Smooth muscle cell (in vitro differentiated cells): ENCODE results near the gene PAPLN. TPM values are rescaled to one million over a fixed set of nuclear protein-coding genes. Genes with fewer than 3 reads are reported as not detected.

Experiments used
- DNase-seq: peaks from one replicate; lab custom pipeline; 2025; ENCODE audit not compliant: unreplicated experiment; lab: John Stamatoyannopoulos, UW
- H2AFZ ChIP-seq: fragments of 200-600 bp; sonication (generic); 2 replicates; pipeline ENCODE4 v1.6.0; 2016; ENCODE audit warnings: antibody characterized with exemption, low read depth, mild to moderate bottlenecking
- H3F3A ChIP-seq: fragments of 200-600 bp; sonication (generic); 2 replicates; pipeline ENCODE4 v1.6.0; 2017; ENCODE audit warnings: antibody characterized with exemption, low read depth
- H3K27ac ChIP-seq: fragments of 200-600 bp; sonication (generic); 2 replicates; pipeline ENCODE4 v1.5.1; 2016; ENCODE audit warnings: low read depth, mild to moderate bottlenecking
- H3K27me3 ChIP-seq: fragments of 200-600 bp; sonication (generic); 2 replicates; pipeline ENCODE4 v1.6.1; 2016; ENCODE audit warnings: low read depth, mild to moderate bottlenecking
- H3K36me3 ChIP-seq: fragments of 200-600 bp; sonication (generic); 2 replicates; pipeline ENCODE4 v1.5.1; 2016; ENCODE audit warnings: low read depth
- H3K4me1 ChIP-seq: fragments of 200-600 bp; sonication (generic); 2 replicates; pipeline ENCODE4 v1.5.1; 2016; ENCODE audit warnings: low read depth
- H3K4me2 ChIP-seq: fragments of 200-600 bp; sonication (generic); 2 replicates; pipeline ENCODE4 v1.6.0; 2016; ENCODE audit warnings: mild to moderate bottlenecking
- H3K4me3 ChIP-seq: fragments of 200-600 bp; sonication (generic); 2 replicates; pipeline ENCODE4 v1.5.1; 2016; ENCODE audit warnings: mild to moderate bottlenecking
- H3K79me2 ChIP-seq: fragments of 200-600 bp; sonication (generic); 2 replicates; pipeline ENCODE4 v1.6.0; 2016; ENCODE audit warnings: low read depth, mild to moderate bottlenecking
- H3K9ac ChIP-seq: fragments of 200-600 bp; sonication (generic); 2 replicates; pipeline ENCODE4 v1.6.0; 2016; ENCODE audit warnings: low read depth
- H3K9me3 ChIP-seq: fragments of 200-600 bp; sonication (generic); replicated peaks from 2 replicates; pipeline ENCODE4 v1.5.1; 2016; ENCODE audit warnings: low read depth
- H4K20me1 ChIP-seq: fragments of 200-600 bp; sonication (generic); 2 replicates; pipeline ENCODE4 v1.6.0; 2016; ENCODE audit warnings: low read depth
- CTCF ChIP-seq: fragments of 200-600 bp; sonication (generic); IDR thresholded peaks from 2 replicates; pipeline ENCODE4 v1.5.1; 2017; ENCODE audit warnings: borderline replicate concordance, mild to moderate bottlenecking, antibody characterized with exemption; ENCODE audit not compliant: insufficient read depth, poor library complexity, severe bottlenecking
- WGBS: methylation state at CpG from one replicate; pipeline ENCODE4 v1.1.7; 2016; ENCODE audit warnings: low lambda C conversion rate; 5-methylcytosine and 5-hydroxymethylcytosine counted together
- polyA plus RNA-seq: library from polyadenylated mRNA; unstranded; fragments of >200 nt; fragmentation: Nextera tagmentation; extraction: Ambion mirVana; gene quantifications from 2 replicates; pipeline ENCODE4 v1.2.1, GENCODE V29; 2016
- total RNA-seq: library from RNA; depleted of rRNA; stranded (reverse); fragments of >200 nt; gene quantifications from 2 replicates; pipeline ENCODE4 v1.2.3, GENCODE V29; 2014

The PAPLN gene
- total and polyA plus RNA-seq, 2 experiments from 2014 or later = 1.5 to 3.3 TPM

DNA sequence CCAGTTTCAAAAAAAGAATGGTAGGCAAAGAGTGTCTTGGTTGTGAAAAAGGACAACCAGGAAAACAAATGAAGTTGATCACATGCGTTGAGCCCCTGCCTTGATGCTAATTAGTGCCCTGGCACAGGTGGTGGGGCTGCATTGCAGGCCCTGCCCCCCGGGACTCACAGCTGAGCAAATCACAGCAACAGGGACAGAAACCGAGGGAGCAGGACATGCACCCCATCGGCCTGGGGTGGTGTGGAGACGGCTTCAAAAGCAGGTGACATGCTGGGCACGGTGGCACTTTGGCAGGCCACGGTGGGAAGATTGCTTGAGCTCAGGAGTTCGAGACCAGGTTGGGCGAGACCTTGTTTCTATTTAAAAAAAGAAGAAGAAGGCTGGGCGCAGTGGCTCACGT, 1.1 kb upstream of the PAPLN start:
- peaks cover 83% of the 10 kb centered on the region for H3K27me3 ChIP-seq
- no peak for TF ChIP-seq CTCF
- H3K9ac ChIP-seq = no peak overlapping the region
- H3F3A ChIP-seq = no peaks in the 10 kb centered on the region
- no peak overlapping the region for H3K4me3 ChIP-seq
- H2AFZ ChIP-seq = no peak overlapping the region
- no peak overlapping the region for H3K4me2 ChIP-seq
- WGBS = 43% methylated on average over 11 of the region's 11 CpGs
- no peak for DNase-seq
- no peaks in the 10 kb centered on the region for H3K79me2 ChIP-seq
- H4K20me1 ChIP-seq = no peaks in the 10 kb centered on the region
- H3K27ac ChIP-seq = no peak overlapping the region
- H3K4me1 ChIP-seq = peaks cover 43% of the 10 kb centered on the region
- no peaks in the 10 kb centered on the region for H3K9me3 ChIP-seq
- H3K36me3 ChIP-seq = no peaks in the 10 kb centered on the region

DNA sequence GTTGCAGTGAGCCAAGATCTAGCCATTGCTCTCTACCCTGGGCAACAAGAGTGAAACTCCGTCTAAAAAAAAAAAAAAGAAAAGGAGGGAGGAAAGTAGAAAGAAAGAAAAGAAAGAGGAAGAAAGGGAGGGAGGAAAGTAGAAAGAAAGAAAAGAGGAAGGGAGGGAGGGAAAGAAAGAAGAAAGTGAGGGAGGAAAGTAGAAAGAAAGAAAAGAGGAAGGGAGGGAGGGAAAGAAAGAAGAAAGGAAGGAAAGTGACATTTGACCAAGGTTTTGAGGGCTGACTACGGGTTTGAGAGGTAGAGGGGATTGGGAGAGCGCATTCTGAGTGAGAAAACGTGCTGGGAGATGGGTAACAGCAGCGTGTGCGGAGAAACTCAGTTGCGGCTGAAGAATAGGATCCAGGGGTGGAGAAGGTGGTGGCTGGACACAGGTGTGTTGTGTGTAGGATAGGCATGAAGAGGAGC, 521 bp upstream of the PAPLN start:
- 20% methylated on average over 7 of the region's 7 CpGs for WGBS
- no peak overlapping the region for H2AFZ ChIP-seq
- H3F3A ChIP-seq = no peaks in the 10 kb centered on the region
- no peak for TF ChIP-seq CTCF
- H3K9ac ChIP-seq = no peak overlapping the region
- H3K27ac ChIP-seq = no peak overlapping the region
- H4K20me1 ChIP-seq = no peaks in the 10 kb centered on the region
- H3K36me3 ChIP-seq = no peaks in the 10 kb centered on the region
- no peak for DNase-seq
- H3K4me2 ChIP-seq = peak overlapping the region; percentile 89
- peaks cover 88% of the 10 kb centered on the region for H3K27me3 ChIP-seq
- no peaks in the 10 kb centered on the region for H3K9me3 ChIP-seq
- no peaks in the 10 kb centered on the region for H3K79me2 ChIP-seq
- peaks cover 43% of the 10 kb centered on the region for H3K4me1 ChIP-seq
- no peak overlapping the region for H3K4me3 ChIP-seq

GRCh38 chr14:73237786-73238423, 599 bp downstream of the PAPLN start:
- H3K79me2 ChIP-seq = no peaks in the 10 kb centered on the region
- H3K9ac ChIP-seq = no peak overlapping the region
- WGBS = 3% methylated on average over 47 of the region's 73 CpGs
- peaks cover 43% of the 10 kb centered on the region for H3K4me1 ChIP-seq
- no peak overlapping the region for H2AFZ ChIP-seq
- no peak for DNase-seq
- H3K36me3 ChIP-seq = no peaks in the 10 kb centered on the region
- peak overlapping the region; percentile 89 for H3K4me2 ChIP-seq
- TF ChIP-seq CTCF = no peak
- H3F3A ChIP-seq = no peaks in the 10 kb centered on the region
- H3K27me3 ChIP-seq = peaks cover 84% of the 10 kb centered on the region
- H4K20me1 ChIP-seq = no peaks in the 10 kb centered on the region
- H3K9me3 ChIP-seq = no peaks in the 10 kb centered on the region
- H3K4me3 ChIP-seq = peak overlapping the region; percentile 44
- no peak overlapping the region for H3K27ac ChIP-seq

GRCh38 chr14:73238424-73238852, 1.1 kb downstream of the PAPLN start:
- Histone ChIP-seq H3K27me3 (peaks cover 79% of the 10 kb centered on the region), H3F3A (no peaks in the 10 kb centered on the region), H3K79me2 (no peaks in the 10 kb centered on the region), H3K4me3 (peak overlapping the region; percentile 44), H3K4me2 (peak overlapping the region; percentile 89), H3K9me3 (no peaks in the 10 kb centered on the region), H4K20me1 (no peaks in the 10 kb centered on the region), H3K27ac (no peak overlapping the region), H3K9ac (no peak overlapping the region), H3K4me1 (peaks cover 43% of the 10 kb centered on the region), H2AFZ (no peak overlapping the region), H3K36me3 (no peaks in the 10 kb centered on the region)
- no peak for TF ChIP-seq CTCF
- DNase-seq = no peak
- WGBS = 5% methylated on average over 10 of the region's 10 CpGs
